Measurements from ENCODE around the gene MMEL1.
"Not testable (repeated sequence)": the region's sequence is repeated elsewhere in the genome, so short reads cannot be mapped to it uniquely, and the experiment has no call there.

Gene MMEL1

DNA sequence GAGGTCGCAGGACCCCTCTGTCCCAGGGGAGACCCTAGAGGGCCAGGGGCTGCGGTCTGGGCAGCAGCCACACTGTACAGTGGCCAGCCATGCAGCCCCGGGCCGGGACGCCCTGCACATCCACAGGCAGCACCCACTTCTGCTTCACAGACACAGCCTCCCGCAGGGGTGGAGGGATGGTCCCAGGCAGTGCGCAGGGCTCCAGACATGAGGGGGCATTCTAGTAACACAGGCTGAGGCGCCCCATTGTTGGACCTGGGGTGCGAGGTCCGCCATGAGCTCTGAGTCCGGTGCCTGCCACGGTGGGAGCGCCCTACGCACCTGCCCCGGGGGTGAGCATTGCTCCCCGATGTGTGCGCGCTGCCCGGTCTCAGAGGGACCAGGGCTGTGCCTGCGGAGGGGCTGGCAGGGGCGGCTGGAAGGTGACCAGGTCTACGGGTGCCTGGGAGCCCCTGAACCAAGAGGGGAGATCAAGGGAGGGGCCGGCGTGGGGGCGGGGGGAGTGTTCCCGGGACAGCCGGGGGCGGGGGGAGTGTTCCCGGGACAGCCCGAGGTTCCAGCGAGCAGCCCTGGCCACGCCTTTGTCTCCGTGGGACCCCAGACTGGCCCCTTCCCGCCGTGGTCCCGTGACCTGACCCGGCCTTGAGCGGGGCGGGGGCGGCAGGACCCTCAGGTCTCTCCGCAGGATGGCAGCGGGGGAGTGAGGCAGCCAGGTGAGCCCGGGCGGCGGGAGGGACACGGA, 4.5 kb downstream of the MMEL1 start:
- peak; percentile 15 for DNase-seq

DNA sequence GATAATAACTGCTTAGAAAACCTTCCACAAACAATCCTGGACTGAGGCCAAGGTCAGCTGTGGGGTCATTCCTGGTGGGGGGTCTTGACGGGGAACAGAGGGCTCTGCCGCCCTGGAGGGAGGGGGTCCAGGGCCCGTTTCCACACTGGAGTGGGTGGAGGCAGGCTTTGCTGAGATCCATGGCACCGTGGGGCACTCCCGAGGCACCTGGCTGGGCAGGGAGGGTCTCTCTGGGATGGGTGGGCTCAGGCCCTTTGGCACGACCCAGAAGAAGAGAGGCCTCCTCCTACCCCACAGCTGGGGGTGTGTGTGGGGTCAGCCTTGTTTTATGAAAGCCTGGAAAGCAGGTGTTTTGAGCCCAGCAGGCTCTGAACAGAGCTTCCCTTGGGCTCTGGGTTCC, 5.1 kb downstream of the MMEL1 start:
- no peak for DNase-seq

GRCh38 chr1:2625748-2626147, 7.1 kb downstream of the MMEL1 start:
- not testable (repeated sequence) for DNase-seq

DNA sequence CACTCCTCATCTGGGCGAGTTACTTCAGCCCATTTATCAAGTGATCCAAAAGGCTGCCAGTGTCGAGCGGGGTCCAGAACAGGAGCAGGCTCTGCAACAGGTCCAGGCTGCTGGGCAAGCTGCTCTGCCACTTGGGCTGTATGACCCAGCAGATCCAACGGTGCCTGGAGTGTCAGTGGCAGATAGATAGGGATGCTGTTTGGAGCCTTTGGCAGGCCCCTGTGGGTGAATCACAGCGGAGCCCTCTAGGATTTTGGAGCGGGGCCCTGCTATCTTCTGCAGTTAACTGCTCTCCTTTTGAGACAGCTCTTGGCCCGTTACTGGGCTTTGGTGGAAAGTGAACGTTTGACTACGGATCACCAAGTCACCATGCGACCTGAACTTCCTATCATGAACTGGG, 7.5 kb downstream of the MMEL1 start:
- no peak for DNase-seq

- no peak for DNase-seq
These were observed 8.0 kb downstream of the MMEL1 start for GRCh38 chr1:2624735-2625300.

- no peak for DNase-seq
These were observed 9.1 kb downstream of the MMEL1 start for GRCh38 chr1:2623571-2624337.

- no peak for DNase-seq
These were observed 14.8 kb downstream of the MMEL1 start for GRCh38 chr1:2617971-2618470.

DNA sequence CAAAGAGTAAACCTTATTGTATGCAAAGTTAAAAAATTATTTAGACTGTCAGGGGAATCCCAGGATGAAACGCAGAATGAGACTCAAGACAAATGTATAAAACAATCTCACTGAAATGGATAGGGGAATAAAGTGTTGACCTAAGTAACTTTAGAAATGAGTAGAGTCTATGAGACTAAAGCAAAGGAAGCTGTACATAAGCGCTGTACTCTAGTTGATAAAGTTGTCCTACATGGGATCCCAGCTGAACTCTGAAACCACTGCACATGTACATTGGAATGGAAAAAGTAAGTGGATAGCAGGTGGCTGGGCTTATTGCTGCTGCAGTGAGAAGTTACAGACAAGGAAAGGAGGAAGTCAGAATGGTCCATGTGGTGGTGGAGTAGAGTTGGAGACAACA, 18.7 kb downstream of the MMEL1 start:
- DNase-seq: no peak

- DNase-seq: no peak
These were observed 20.0 kb downstream of the MMEL1 start for GRCh38 chr1:2612591-2613365.

DNA sequence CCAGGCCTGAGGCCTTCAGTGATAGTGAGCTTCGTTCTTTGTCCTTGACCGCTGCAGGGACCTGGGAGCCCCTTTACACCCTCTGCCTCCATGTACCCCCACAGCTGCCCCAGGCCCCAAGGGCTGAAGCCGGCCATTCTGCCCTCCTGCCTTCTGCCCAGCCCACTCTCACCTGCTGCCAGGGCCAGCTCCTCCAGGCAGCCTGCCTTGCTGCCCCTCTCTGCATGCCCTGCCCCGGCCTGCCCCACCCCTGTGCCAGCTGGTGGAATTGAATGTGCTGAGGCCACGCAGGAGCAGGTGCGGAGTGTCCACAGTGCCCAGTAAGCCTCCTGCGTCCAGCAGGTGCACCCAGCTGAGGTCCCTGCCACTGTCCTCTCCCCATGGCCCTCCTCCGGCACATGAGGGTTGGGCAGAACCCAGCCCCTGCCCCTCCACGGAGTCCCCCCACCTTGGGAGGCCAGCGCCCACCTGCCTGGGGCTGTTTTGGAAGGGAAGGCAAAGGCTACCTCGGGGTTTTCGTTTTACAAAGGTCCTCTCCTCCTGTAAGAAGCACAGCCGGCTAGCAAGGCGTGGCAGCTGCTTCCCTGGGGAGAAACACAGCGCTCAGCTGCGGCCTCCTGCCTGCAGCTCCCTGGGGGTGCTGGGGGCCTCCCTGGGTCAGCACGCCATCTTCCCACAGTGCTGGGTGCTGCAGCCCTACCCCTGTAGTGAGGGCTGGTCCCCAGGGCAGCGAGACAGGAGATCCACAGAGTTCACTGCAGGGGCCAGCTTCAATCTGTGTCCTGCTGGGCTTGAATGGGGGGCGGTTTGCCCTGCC, 21.0 kb downstream of the MMEL1 start:
- DNase-seq: no peak

GRCh38 chr1:2611031-2611501, 21.8 kb downstream of the MMEL1 start:
- DNase-seq: peak; percentile 28

DNA sequence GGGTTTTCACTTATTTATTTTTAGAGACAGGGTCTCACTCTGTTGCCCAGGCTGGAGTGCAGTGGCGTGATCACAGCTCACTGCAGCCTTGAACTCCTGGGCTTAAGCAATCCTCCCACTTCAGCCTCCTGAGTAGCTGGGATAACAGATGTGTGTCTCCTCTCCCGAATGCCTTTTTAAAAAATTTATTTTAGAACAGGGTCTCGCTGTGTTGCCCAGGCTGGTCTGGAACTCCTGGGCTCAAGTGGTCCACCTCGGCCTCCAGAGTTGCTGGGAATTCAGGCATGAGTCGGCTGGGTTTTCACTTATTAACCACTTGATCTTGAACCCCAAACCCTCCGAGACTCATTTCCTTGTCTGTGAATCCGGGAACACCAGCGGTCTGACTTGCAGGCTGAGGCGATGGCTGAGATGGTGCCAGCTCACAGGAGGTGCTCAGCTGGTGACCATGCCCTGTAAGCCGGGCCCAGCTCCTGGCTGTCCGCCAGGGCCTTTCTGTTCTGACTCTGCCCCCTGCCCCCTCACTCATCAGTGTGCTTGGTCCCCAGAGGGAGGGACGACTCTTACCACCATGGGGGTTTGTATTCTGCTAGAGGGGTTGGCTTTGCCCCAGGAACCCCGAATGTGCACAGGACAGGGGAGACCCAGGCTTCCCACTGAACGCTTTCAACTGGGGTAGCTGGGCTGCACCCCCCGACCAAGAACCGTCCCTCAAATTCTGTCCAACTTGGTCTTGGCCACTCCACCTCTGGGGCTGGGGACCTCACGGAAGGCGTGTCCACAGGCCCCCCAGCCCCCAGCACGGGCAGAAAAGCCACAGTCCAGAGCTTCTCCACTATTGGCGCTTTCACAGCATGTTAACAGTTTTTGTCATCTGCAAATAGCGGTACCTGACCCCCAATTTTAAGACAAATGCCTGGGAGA, 22.5 kb downstream of the MMEL1 start:
- DNase-seq: no peak

- DNase-seq: peak; percentile 13
These were observed 23.3 kb downstream of the MMEL1 start for GRCh38 chr1:2609319-2610035.

DNA sequence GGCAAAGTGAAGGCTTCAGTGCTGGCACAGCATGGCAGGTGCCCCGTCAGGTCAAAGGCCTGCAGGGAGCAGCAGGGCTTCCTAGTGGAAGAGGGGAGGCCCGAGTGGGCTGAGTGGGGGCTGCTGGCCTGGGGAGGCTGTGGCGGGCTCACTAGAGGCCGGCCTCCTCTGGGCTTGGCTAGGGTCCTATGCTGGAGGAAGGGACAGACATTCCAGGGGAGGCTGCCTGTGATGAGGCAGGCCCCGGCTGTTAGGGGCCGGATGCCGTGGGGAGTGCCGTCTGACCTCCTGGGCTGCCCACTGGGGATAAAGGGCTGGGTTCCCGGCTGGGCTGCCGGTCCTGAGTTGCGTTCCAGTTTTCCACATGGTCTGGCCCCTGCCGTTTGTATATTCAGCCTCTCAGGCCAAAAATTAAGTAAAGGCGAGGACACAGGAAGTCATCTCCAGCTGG, 25.1 kb downstream of the MMEL1 start:
- no peak for DNase-seq

GRCh38 chr1:2606881-2607621, 25.8 kb downstream of the MMEL1 start:
- DNase-seq: no peak

- DNase-seq: no peak
These were observed 26.4 kb downstream of the MMEL1 start for GRCh38 chr1:2606396-2606880.

GRCh38 chr1:2605509-2606395, 27.1 kb downstream of the MMEL1 start:
- no peak for DNase-seq

Data from activated CD8-positive, alpha-beta memory T cell treated with anti-CD3 and anti-CD28 coated beads, Interleukin-2, amount 50 U/mL, for 4 hours (primary cell).